Measurements from ENCODE around the gene DOP1B.

GRCh38 chr21:36148886-36149285 is 7.7 kb upstream of the DOP1B start:
- no peak for TF ChIP-seq CTCF (conservative IDR thresholded peaks at IDR 0.05; ENCODE audit: low read length)
- no peak for TF ChIP-seq EZH2phosphoT487 (IDR thresholded peaks at IDR 0.05; ENCODE audit: borderline replicate concordance)

All from Loucy (cell line).